WERI-Rb-1 (cell line): Measurements from ENCODE around the gene VWA3A.
A peak's percentile ranks its signal among the peaks of the same experiment; 100 is the strongest.

Experiments
- DNase-seq: peaks from one replicate; pipeline ENCODE4 v3.0.0-alpha.2; 2020
- H3K27ac ChIP-seq: fragments of 250-450 bp; sonication (Bioruptor Pico); 2 replicates; pipeline ENCODE4 v1.5.1; 2020; ENCODE audit warnings: mild to moderate bottlenecking, moderate library complexity
- H3K27me3 ChIP-seq: fragments of 250-450 bp; sonication (Bioruptor Pico); 2 replicates; pipeline ENCODE4 v1.5.1; 2021; ENCODE audit warnings: mild to moderate bottlenecking, low read depth, moderate library complexity; ENCODE audit not compliant: insufficient read depth, severe bottlenecking
- H3K36me3 ChIP-seq: fragments of 250-450 bp; sonication (Bioruptor Pico); 2 replicates; pipeline ENCODE4 v1.5.1; 2020; ENCODE audit warnings: mild to moderate bottlenecking, moderate library complexity
- H3K4me3 ChIP-seq: 2 replicates; pipeline ENCODE4 v1.5.1; 2011; ENCODE audit warnings: low read depth, mild to moderate bottlenecking, control low read depth, low read length
- H3K9me3 ChIP-seq: fragments of 250-450 bp; sonication (Bioruptor Pico); 2 replicates; pipeline ENCODE4 v1.5.1; 2021; ENCODE audit warnings: mild to moderate bottlenecking, moderate library complexity; ENCODE audit not compliant: severe bottlenecking
- CTCF ChIP-seq: IDR thresholded peaks from 2 replicates; pipeline ENCODE4 v1.5.1; 2011; ENCODE audit warnings: low read depth, mild to moderate bottlenecking, control low read depth, inconsistent platforms, low read length

The VWA3A gene

GRCh38 chr16:22054847-22055590 is 37.3 kb upstream of the VWA3A start:
- DNase-seq: no peak
- no peaks in the 10 kb centered on the region for H3K36me3 ChIP-seq
- no peaks in the 10 kb centered on the region for H3K27me3 ChIP-seq
- TF ChIP-seq CTCF: no peak
- no peaks in the 10 kb centered on the region for H3K9me3 ChIP-seq
- H3K4me3 ChIP-seq: no peak overlapping the region
- no peak overlapping the region for H3K27ac ChIP-seq

- Histone ChIP-seq H3K27ac (no peak overlapping the region), H3K27me3 (no peaks in the 10 kb centered on the region), H3K4me3 (no peak overlapping the region), H3K36me3 (no peaks in the 10 kb centered on the region), H3K9me3 (no peaks in the 10 kb centered on the region)
- peak; percentile 16 for DNase-seq
- TF ChIP-seq CTCF: 0 out of 2 replicates have a peak, but pooled peaks have one; percentile 12
Measured at GRCh38 chr16:22055881-22056280, 36.5 kb upstream of the VWA3A start.

- Histone ChIP-seq H3K36me3 (no peaks in the 10 kb centered on the region), H3K4me3 (no peak overlapping the region), H3K27ac (no peak overlapping the region), H3K9me3 (peaks cover 6% of the 10 kb centered on the region), H3K27me3 (peaks cover 13% of the 10 kb centered on the region)
- DNase-seq: peak; percentile 9
- no peak for TF ChIP-seq CTCF
Measured at GRCh38 chr16:22063888-22064467, 28.4 kb upstream of the VWA3A start.

- Histone ChIP-seq H3K9me3 (peaks cover 6% of the 10 kb centered on the region), H3K27ac (no peak overlapping the region), H3K27me3 (peaks cover 13% of the 10 kb centered on the region), H3K36me3 (no peaks in the 10 kb centered on the region), H3K4me3 (no peak overlapping the region)
- TF ChIP-seq CTCF: no peak
- no peak for DNase-seq
Measured at GRCh38 chr16:22065252-22065651, 27.1 kb upstream of the VWA3A start.

GRCh38 chr16:22070361-22071330 is 21.7 kb upstream of the VWA3A start:
- DNase-seq: no peak
- Histone ChIP-seq H3K27me3 (no peaks in the 10 kb centered on the region), H3K4me3 (no peak overlapping the region), H3K36me3 (no peaks in the 10 kb centered on the region), H3K27ac (no peak overlapping the region), H3K9me3 (peaks cover 6% of the 10 kb centered on the region)
- TF ChIP-seq CTCF: no peak
